ENCODE measurements around the gene ECM1. TPM values are rescaled to one million over a fixed set of nuclear protein-coding genes. Genes with fewer than 3 reads are reported as not detected.

ECM1 gene
- total RNA-seq, 1 experiment from 2014 or later, result 1.4 TPM

- H3K23ac ChIP-seq (ENCODE audit: insufficient read length, low read depth, low read length), result no peak overlapping the region
- H3K14ac ChIP-seq (ENCODE audit: insufficient read depth, low read length), result no peak overlapping the region
- H3K9me3 Mint-ChIP-seq, result no peaks in the 10 kb centered on the region
- no peak overlapping the region for H3K27ac Mint-ChIP-seq
- H3K4me1 Mint-ChIP-seq, result no peaks in the 10 kb centered on the region
- H3K9ac ChIP-seq (ENCODE audit: extremely low read depth, insufficient read length, low read length), result no peak overlapping the region
- H2BK5ac ChIP-seq (ENCODE audit: insufficient read length, low read length), result no peak overlapping the region
- no peak overlapping the region for H2BK20ac ChIP-seq (ENCODE audit: low read depth, low read length, poor library complexity, severe bottlenecking)
- no peak overlapping the region for H3K4me2 ChIP-seq (ENCODE audit: insufficient read depth, insufficient read length, low read length)
- no peak overlapping the region for H3K56ac ChIP-seq (ENCODE audit: insufficient read length, low read depth, low read length)
- H2AFZ ChIP-seq (ENCODE audit: low read length), result no peak overlapping the region
- H3K4me3 Mint-ChIP-seq, result no peak overlapping the region
- no peak overlapping the region for H4K5ac ChIP-seq (ENCODE audit: insufficient read length, low read depth, low read length)
- no peaks in the 10 kb centered on the region for H3K27me3 ChIP-seq (ENCODE audit: insufficient read depth, low read length)
- H3K18ac ChIP-seq (ENCODE audit: insufficient read length, low read depth, low read length), result no peak overlapping the region
- WGBS (ENCODE audit: extremely low coverage, insufficient read length, low lambda C conversion rate), result no CpG with 5 or more reads among the region's 4 CpGs
- H2BK15ac ChIP-seq (ENCODE audit: low read depth, low read length), result no peak overlapping the region
- H3K9me3 ChIP-seq (ENCODE audit: control insufficient read depth, low read depth, low read length), result no peaks in the 10 kb centered on the region
- H3K4me1 ChIP-seq (ENCODE audit: insufficient read depth, low read length), result no peaks in the 10 kb centered on the region
- H2AK5ac ChIP-seq (ENCODE audit: insufficient read length, low read length), result no peak overlapping the region
- no peak overlapping the region for H2BK12ac ChIP-seq (ENCODE audit: insufficient read length, low read depth, low read length)
- DNase-seq, result no peak
- no peak for TF ChIP-seq CTCF (conservative IDR thresholded peaks at IDR 0.05)
- no peak overlapping the region for H2BK120ac ChIP-seq (ENCODE audit: low read depth, low read length, poor library complexity, severe bottlenecking)
- H3K36me3 Mint-ChIP-seq (ENCODE audit: insufficient read depth in 1 of 3, low read depth in 3 of 3), result no peaks in the 10 kb centered on the region
- no peaks in the 10 kb centered on the region for H3K79me1 ChIP-seq (ENCODE audit: insufficient read depth, low read depth, low read length, poor library complexity, severe bottlenecking)
- H3T11ph ChIP-seq (ENCODE audit: low read length), result no peak overlapping the region
- no peak overlapping the region for H4K8ac ChIP-seq (replicated peaks; ENCODE audit: insufficient read length, low read depth, low read length)
- no peak overlapping the region for H3K4ac ChIP-seq (ENCODE audit: low read depth, low read length)
- no peak overlapping the region for H4K91ac ChIP-seq (ENCODE audit: insufficient read length, low read depth, low read length)
- H3K27me3 Mint-ChIP-seq (ENCODE audit: low read depth), result peaks cover 6% of the 10 kb centered on the region
- H4K20me1 ChIP-seq (ENCODE audit: control insufficient read depth, insufficient read depth, insufficient read length), result no peaks in the 10 kb centered on the region
- H3K27ac ChIP-seq (ENCODE audit: insufficient read length, low read depth, low read length), result no peak overlapping the region
- no peaks in the 10 kb centered on the region for H3K79me2 ChIP-seq (ENCODE audit: insufficient read depth, low read length)
- no peaks in the 10 kb centered on the region for H3K23me2 ChIP-seq (ENCODE audit: insufficient read length, low read depth, low read length, poor library complexity, severe bottlenecking)
Measured at GRCh38 chr1:150479370-150479769, 28.5 kb upstream of the ECM1 start.

Measured in H9 (cell line).